ENCODE measurements around the gene LRRIQ1. TPM values are rescaled to one million over a fixed set of nuclear protein-coding genes. Genes with fewer than 3 reads are reported as not detected.

LRRIQ1 gene
- total and polyA plus RNA-seq, 2 of the 8 experiments (the other 6 are each of a cell fraction or from before 2014, with no cell fraction given) = 0.24 to 0.76 TPM

DNA sequence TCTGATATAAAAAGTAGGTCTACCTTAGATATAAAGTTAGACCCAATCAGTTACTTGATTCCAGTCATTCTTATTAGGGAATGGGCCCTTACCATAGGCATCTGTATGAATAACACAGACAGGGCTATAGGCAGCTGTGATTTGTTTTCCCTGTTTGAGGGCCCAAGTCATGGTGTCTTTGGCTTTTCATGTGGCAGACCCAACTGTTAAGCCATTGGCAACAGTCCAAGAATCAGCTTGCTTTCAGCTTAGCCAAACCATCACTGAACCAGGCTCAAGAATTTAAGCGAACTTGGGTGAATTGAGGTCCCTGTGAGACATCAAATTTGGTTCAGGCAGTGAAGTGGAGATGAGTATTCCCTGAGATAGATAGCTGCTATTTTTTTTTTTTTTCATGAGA is 111.2 kb downstream of the LRRIQ1 start (continued):
- no peak for TF ChIP-seq PHF8 (conservative IDR thresholded peaks at IDR 0.05; ENCODE audit: low read depth, low read length)

All from H1 (cell line).